Cardiac fibroblast (primary cell): ENCODE measurements around the gene CACNB4.
"Not testable (repeated sequence)": the region's sequence is repeated elsewhere in the genome, so short reads cannot be mapped to it uniquely, and the experiment has no call there.

Experiments
- DNase-seq, 2 donors: peaks; one replicate each; pipeline versions ENCODE4 v3.0.0 to v3.0.0-alpha.2; 2010; ENCODE audit warnings: low read depth in 2 of 2
- H3K4me3 ChIP-seq, 2 donors: replicated peaks in 1 of 2; 1 replicate in 1 of 2; 2 replicates in 1 of 2; pipeline ENCODE4 v1.5.1; 2011; ENCODE audit warnings: low read depth in 2 of 2, low read length in 2 of 2, mild to moderate bottlenecking in 2 of 2, moderate library complexity in 1 of 2
- CTCF ChIP-seq: IDR thresholded peaks from one replicate; pipeline ENCODE4 v1.5.1; 2011; ENCODE audit warnings: low read depth, mild to moderate bottlenecking, low read length, inconsistent platforms

CACNB4 gene

DNA sequence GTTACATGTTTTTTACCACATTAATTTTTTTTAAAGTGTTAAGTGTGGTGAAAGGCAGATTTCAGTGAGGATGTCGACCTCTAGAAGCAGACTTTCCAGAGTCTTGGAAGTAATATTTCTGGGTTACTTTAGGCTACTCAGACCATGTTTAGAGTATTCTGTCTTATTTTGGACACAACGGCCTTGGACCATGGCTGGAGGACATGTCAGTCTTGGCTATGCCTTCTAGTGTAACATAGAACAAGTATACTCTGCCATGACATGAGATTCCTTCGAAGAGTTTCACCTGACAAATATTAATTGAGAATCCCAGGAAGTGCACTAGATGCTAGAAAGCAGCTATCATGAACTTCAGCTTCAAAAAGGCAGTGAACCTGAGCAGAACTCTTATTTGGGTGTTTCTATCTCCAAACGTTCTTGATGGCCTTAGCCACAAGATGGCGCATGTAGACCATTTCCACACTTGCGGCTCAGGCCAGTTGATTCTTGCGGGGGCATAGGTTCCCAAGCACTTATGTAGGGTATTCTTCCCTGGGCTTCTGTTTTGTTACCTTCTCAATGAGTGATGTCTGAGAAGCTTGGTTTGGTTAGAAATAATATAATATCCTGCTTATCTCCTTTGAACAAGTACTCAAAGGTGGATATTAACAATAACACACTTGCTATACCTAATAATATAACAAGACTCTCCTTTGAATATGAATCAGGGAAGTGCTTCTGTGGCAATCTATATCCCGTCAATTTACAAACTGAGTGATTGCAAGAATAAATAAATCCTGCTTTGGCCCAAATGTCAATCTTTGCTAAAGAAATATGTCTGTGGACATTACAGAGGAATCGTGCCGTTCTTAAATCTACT is 62.0 kb downstream of the CACNB4 start:
- H3K4me3 ChIP-seq = no peak overlapping the region
- peak; percentile 81 for TF ChIP-seq CTCF
- peak; percentile 82 to 84 for DNase-seq

- DNase-seq = no peak
- H3K4me3 ChIP-seq = no peak overlapping the region
- TF ChIP-seq CTCF = no peak
Measured at GRCh38 chr2:152034257-152034801, 64.5 kb downstream of the CACNB4 start.

DNA sequence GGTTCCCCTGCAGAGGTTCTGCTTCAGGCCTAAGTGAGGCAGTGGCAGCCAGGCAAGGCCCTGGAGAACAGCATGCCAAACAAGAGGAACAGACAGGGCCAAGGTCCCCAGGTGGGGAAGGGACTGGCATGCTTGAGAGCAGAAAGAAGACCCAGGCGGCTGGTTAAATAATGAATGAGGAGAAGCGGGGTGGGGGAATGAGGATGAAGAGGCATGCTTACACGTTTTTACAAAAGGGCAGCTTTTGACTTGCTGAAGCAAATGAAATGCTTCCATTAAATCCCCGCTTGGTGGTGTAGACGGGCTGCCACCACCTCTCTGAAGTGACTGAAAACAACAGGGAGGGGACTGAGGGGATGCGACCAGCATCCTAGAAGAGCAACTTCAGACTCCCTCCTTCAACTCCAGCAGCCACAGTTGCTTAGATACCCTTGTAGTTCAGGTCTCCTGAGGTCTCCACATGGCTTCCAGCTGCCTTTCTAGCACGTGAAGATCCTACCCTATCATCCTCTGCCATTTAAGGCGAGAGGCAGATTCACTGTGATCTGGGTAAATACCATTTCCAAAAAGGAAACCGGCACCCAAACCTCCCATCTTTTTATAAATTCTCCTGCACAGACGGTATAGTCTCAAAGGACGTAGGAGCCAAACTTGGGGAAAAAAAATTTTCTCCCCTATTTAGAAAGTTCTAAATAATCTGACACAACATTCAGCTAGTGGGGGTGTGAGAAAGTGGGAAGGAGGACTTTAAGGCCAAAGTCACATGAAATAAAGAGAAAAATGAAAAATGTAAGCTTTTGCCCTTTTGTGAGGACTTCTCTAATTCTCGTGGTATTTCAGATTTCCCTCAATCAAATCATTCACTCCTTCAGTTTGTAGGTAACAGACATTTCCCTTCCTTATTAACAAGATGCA is 65.6 kb downstream of the CACNB4 start:
- TF ChIP-seq CTCF = no peak
- H3K4me3 ChIP-seq = no peak overlapping the region
- no peak for DNase-seq

DNA sequence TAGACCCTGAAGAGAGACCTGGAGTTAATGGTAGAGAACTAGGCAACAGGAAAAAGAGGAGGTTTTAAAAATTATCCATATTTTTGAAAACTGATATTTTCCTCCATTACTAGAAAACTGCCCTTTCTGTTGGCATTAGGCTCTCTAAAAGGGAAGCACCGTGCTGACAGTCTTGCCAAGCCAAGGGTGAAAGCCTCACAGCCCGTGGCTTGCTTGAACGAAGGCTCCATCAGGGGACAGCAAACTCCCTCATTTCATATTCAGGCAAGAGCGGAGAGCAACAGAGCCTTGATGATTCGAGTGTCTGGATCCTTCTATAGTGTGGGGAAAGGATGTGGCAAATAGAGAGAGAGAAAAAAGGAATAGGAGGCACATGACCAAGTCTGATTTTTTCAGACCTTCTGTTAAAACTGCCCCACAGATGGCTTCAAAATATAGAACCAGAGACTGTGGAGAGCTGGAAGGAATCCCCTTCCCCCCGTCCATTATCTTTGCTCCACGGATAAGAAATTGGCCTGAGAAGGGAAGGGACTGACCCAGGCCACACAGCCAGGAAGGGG is 67.0 kb downstream of the CACNB4 start:
- TF ChIP-seq CTCF = no peak
- no peak overlapping the region for H3K4me3 ChIP-seq
- DNase-seq = no peak

- DNase-seq, H3K4me3 ChIP-seq: not testable (repeated sequence)
Measured at GRCh38 chr2:152030596-152031328, 68.1 kb downstream of the CACNB4 start.

DNA sequence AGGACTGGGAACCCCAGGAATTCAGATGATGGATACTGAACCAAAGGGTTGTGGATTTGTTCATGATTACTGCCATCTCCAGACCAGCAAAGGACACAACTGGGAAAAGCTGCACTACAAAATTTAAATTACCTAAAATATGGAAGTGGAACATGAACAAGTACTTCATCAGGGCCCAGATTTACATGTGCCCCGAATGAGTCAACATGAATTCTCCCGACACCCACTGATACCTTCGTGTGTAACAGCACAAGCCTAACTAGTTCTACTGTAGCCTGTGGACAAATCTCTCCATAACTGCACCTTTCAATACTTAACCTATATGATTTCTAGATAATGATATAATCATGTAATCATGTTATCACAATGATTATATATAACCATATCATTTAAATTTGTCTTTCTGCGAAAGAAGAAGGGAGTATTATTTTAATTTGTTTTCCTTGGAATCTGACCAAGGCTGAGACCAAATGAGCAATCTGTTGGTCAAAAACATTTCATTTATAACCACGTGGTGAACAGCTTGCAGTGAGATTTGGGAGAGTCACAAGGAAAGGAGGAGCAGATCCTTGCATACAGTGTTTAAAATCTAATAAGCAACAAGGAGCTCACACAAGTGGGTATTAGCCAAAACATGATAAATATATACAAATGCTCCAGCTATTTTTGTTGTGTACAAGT is 70.5 kb downstream of the CACNB4 start:
- DNase-seq = peak; percentile 28 to 59
- no peak for TF ChIP-seq CTCF
- no peak overlapping the region for H3K4me3 ChIP-seq
